Brain microvascular endothelial cell (primary cell): ENCODE results near the gene USP30.

Source experiments
- DNase-seq: peaks from one replicate; pipeline ENCODE4 v3.0.0-alpha.2; 2020
- H3K27ac ChIP-seq: fragments of 250-450 bp; sonication (Bioruptor Pico); 2 replicates; pipeline ENCODE4 v1.5.1; 2020; ENCODE audit warnings: mild to moderate bottlenecking, moderate library complexity
- H3K27me3 ChIP-seq: fragments of 250-450 bp; sonication (Bioruptor Pico); replicated peaks from 2 replicates; pipeline ENCODE4 v1.5.1; 2020; ENCODE audit warnings: mild to moderate bottlenecking
- H3K36me3 ChIP-seq: fragments of 250-450 bp; sonication (Bioruptor Pico); replicated peaks from 2 replicates; pipeline ENCODE4 v1.5.1; 2020; ENCODE audit warnings: mild to moderate bottlenecking
- H3K4me3 ChIP-seq: 2 replicates; pipeline ENCODE4 v1.5.1; 2011; ENCODE audit warnings: low read depth, mild to moderate bottlenecking, control low read depth, low read length, moderate library complexity
- CTCF ChIP-seq: IDR thresholded peaks from 2 replicates; pipeline ENCODE4 v1.5.1; 2011; ENCODE audit warnings: low read depth, mild to moderate bottlenecking, moderate library complexity, low read length, control low read depth, inconsistent platforms; ENCODE audit errors: missing control alignments
- in situ Hi-C: cut with HindIII; loops from 2 replicates; pipeline ENCODE4 v1.10.0; 2017; ENCODE audit warnings: low sequenced_read_pairs, low pct_ligation_motif_present

USP30 gene

GRCh38 chr12:109016016-109016415 is 36.4 kb upstream of the USP30 start:
- no peak for DNase-seq
- no peak for TF ChIP-seq CTCF
- in situ Hi-C loops = no loop called here

GRCh38 chr12:109016978-109017377 is 35.4 kb upstream of the USP30 start:
- no peak for DNase-seq
- in situ Hi-C loops = no loop called here
- Histone ChIP-seq H3K36me3 (no peaks in the 10 kb centered on the region), H3K4me3 (no peak overlapping the region), H3K27me3 (no peaks in the 10 kb centered on the region), H3K27ac (no peak overlapping the region)
- no peak for TF ChIP-seq CTCF

More at GRCh38 chr12:109016016-109016415, 36.4 kb upstream of the USP30 start:
- Histone ChIP-seq H3K27ac (no peak overlapping the region), H3K27me3 (no peaks in the 10 kb centered on the region), H3K36me3 (no peaks in the 10 kb centered on the region), H3K4me3 (no peak overlapping the region)

- Histone ChIP-seq H3K4me3 (no peak overlapping the region), H3K27me3 (no peaks in the 10 kb centered on the region), H3K27ac (no peak overlapping the region), H3K36me3 (no peaks in the 10 kb centered on the region)
- in situ Hi-C loops = no loop called here
- no peak for TF ChIP-seq CTCF
- DNase-seq = no peak
Measured at GRCh38 chr12:109018296-109018695, 34.1 kb upstream of the USP30 start.

- Histone ChIP-seq H3K4me3 (no peak overlapping the region), H3K36me3 (no peaks in the 10 kb centered on the region), H3K27me3 (no peaks in the 10 kb centered on the region), H3K27ac (no peak overlapping the region)
- no peak for TF ChIP-seq CTCF
- no peak for DNase-seq
- in situ Hi-C loops = no loop called here
Measured at GRCh38 chr12:109020146-109020795, 32.1 kb upstream of the USP30 start.

GRCh38 chr12:109020796-109021380 is 31.5 kb upstream of the USP30 start, which contains the start of gene SVOP:
Gene SVOP, minus strand, starts transcription at chr12:109021068. Its CDS starts 200 bp downstream, at chr12:109020868.
- in situ Hi-C loops = no loop called here
- Histone ChIP-seq H3K27me3 (no peaks in the 10 kb centered on the region), H3K4me3 (no peak within 1 kb of the TSS), H3K27ac (no peak within 1 kb of the TSS), H3K36me3 (no peaks in the 10 kb centered on the region)
- no peak for TF ChIP-seq CTCF
- DNase-seq = peak; percentile 87
